ENCODE data around the gene HNMT.
"Not testable (repeated sequence)": the region's sequence is repeated elsewhere in the genome, so short reads cannot be mapped to it uniquely, and the experiment has no call there.

The HNMT gene

GRCh38 chr2:138042311-138042710, 78.0 kb downstream of the HNMT start:
- Histone ChIP-seq H3K4me1 (ENCODE audit: insufficient read depth, low read length, poor library complexity, severe bottlenecking) (no peaks in the 10 kb centered on the region), H3K9ac (ENCODE audit: low read depth, low read length, poor library complexity, severe bottlenecking) (no peak overlapping the region), H3K4me3 (ENCODE audit: low read length, poor library complexity, severe bottlenecking) (no peak overlapping the region), H3K4me2 (ENCODE audit: low read depth, low read length, poor library complexity, severe bottlenecking) (no peak overlapping the region), H3K79me2 (ENCODE audit: insufficient read depth, low read length) (no peaks in the 10 kb centered on the region), H3K36me3 (ENCODE audit: insufficient read depth, low read length) (no peaks in the 10 kb centered on the region), H3K9me3 (ENCODE audit: insufficient read depth, low read depth, low read length) (no peaks in the 10 kb centered on the region), H3K27me3 (ENCODE audit: insufficient read depth, low read length, poor library complexity, severe bottlenecking) (no peaks in the 10 kb centered on the region), H3K9me2 (replicated peaks; ENCODE audit: low read depth, low read length) (no peaks in the 10 kb centered on the region), H4K20me1 (ENCODE audit: insufficient read depth, low read length, poor library complexity, severe bottlenecking) (no peaks in the 10 kb centered on the region), H2AFZ (ENCODE audit: low read length) (no peak overlapping the region), H3F3A (ENCODE audit: low read depth) (no peaks in the 10 kb centered on the region)
- TF ChIP-seq EZH2phosphoT487 (IDR thresholded peaks at IDR 0.05; ENCODE audit: borderline replicate concordance), result no peak
- no peak for TF ChIP-seq CTCF (conservative IDR thresholded peaks at IDR 0.05; ENCODE audit: low read length)

- not testable (repeated sequence) for H2AFZ ChIP-seq (ENCODE audit: low read length); H3K4me3 ChIP-seq (ENCODE audit: low read length, poor library complexity, severe bottlenecking); H3K27me3 ChIP-seq (ENCODE audit: insufficient read depth, low read length, poor library complexity, severe bottlenecking); H3K9me3 ChIP-seq (ENCODE audit: insufficient read depth, low read depth, low read length); H3K36me3 ChIP-seq (ENCODE audit: insufficient read depth, low read length); H3K9ac ChIP-seq (ENCODE audit: low read depth, low read length, poor library complexity, severe bottlenecking); H3F3A ChIP-seq (ENCODE audit: low read depth); H3K4me2 ChIP-seq (ENCODE audit: low read depth, low read length, poor library complexity, severe bottlenecking); H3K4me1 ChIP-seq (ENCODE audit: insufficient read depth, low read length, poor library complexity, severe bottlenecking); H3K9me2 ChIP-seq (replicated peaks; ENCODE audit: low read depth, low read length); H4K20me1 ChIP-seq (ENCODE audit: insufficient read depth, low read length, poor library complexity, severe bottlenecking); H3K79me2 ChIP-seq (ENCODE audit: insufficient read depth, low read length)
Measured at GRCh38 chr2:138043588-138043987, 79.3 kb downstream of the HNMT start.

DNA sequence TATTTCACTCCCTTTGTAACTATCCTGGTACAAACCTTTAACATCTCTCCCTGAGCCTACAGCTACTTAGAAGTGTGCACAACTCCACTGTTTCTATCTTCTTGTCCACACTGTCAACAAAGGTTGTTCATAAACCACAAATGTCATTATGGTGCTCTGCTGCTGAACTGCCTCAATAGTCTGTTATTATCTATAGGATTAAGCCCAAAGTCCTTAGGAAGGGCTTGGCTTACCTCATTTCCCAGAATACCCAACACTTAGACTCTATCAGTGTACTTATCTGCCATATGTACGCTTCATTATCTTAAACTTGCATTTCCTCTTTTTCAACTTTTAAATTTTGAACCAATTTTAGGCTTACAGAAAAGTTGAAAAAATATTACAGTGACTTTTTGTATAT, 94.2 kb downstream of the HNMT start:
- no peak overlapping the region for H3K9ac ChIP-seq (ENCODE audit: low read depth, low read length, poor library complexity, severe bottlenecking)
- H3K4me3 ChIP-seq (ENCODE audit: low read length, poor library complexity, severe bottlenecking), result no peak overlapping the region
- TF ChIP-seq CTCF (conservative IDR thresholded peaks at IDR 0.05; ENCODE audit: low read length), result no peak
- TF ChIP-seq EZH2phosphoT487 (IDR thresholded peaks at IDR 0.05; ENCODE audit: borderline replicate concordance), result no peak
- no peak overlapping the region for H3K4me2 ChIP-seq (ENCODE audit: low read depth, low read length, poor library complexity, severe bottlenecking)
- no peaks in the 10 kb centered on the region for H3K4me1 ChIP-seq (ENCODE audit: insufficient read depth, low read length, poor library complexity, severe bottlenecking)
- no peaks in the 10 kb centered on the region for H3F3A ChIP-seq (ENCODE audit: low read depth)
- H3K79me2 ChIP-seq (ENCODE audit: insufficient read depth, low read length), result no peaks in the 10 kb centered on the region
- no peaks in the 10 kb centered on the region for H3K9me3 ChIP-seq (ENCODE audit: insufficient read depth, low read depth, low read length)
- no peaks in the 10 kb centered on the region for H3K27me3 ChIP-seq (ENCODE audit: insufficient read depth, low read length, poor library complexity, severe bottlenecking)
- H2AFZ ChIP-seq (ENCODE audit: low read length), result no peak overlapping the region
- H3K9me2 ChIP-seq (replicated peaks; ENCODE audit: low read depth, low read length), result no peaks in the 10 kb centered on the region; the same call in 1 of the 2 replicates
- no peaks in the 10 kb centered on the region for H4K20me1 ChIP-seq (ENCODE audit: insufficient read depth, low read length, poor library complexity, severe bottlenecking)
- no peaks in the 10 kb centered on the region for H3K36me3 ChIP-seq (ENCODE audit: insufficient read depth, low read length)

- Histone ChIP-seq H2AFZ (ENCODE audit: low read length) (no peak overlapping the region), H3K9me3 (ENCODE audit: insufficient read depth, low read depth, low read length) (no peaks in the 10 kb centered on the region), H3K9me2 (replicated peaks; ENCODE audit: low read depth, low read length) (no peaks in the 10 kb centered on the region; the same call in 1 of the 2 replicates), H3K4me3 (ENCODE audit: low read length, poor library complexity, severe bottlenecking) (no peak overlapping the region), H3K4me2 (ENCODE audit: low read depth, low read length, poor library complexity, severe bottlenecking) (no peak overlapping the region), H3K79me2 (ENCODE audit: insufficient read depth, low read length) (no peaks in the 10 kb centered on the region), H3K27me3 (ENCODE audit: insufficient read depth, low read length, poor library complexity, severe bottlenecking) (no peaks in the 10 kb centered on the region), H4K20me1 (ENCODE audit: insufficient read depth, low read length, poor library complexity, severe bottlenecking) (no peaks in the 10 kb centered on the region), H3K9ac (ENCODE audit: low read depth, low read length, poor library complexity, severe bottlenecking) (no peak overlapping the region), H3K4me1 (ENCODE audit: insufficient read depth, low read length, poor library complexity, severe bottlenecking) (no peaks in the 10 kb centered on the region), H3F3A (ENCODE audit: low read depth) (no peaks in the 10 kb centered on the region), H3K36me3 (ENCODE audit: insufficient read depth, low read length) (no peaks in the 10 kb centered on the region)
- no peak for TF ChIP-seq EZH2phosphoT487 (IDR thresholded peaks at IDR 0.05; ENCODE audit: borderline replicate concordance)
Measured at GRCh38 chr2:138059487-138060300, 95.4 kb downstream of the HNMT start.

Data from Loucy (cell line).